Hepatic stellate cell (primary cell): Measurements from ENCODE around the gene ESRP2.

Source experiments
- DNase-seq: peaks from one replicate; pipeline ENCODE4 v3.0.0; 2011; ENCODE audit warnings: low spot score

The ESRP2 gene

DNA sequence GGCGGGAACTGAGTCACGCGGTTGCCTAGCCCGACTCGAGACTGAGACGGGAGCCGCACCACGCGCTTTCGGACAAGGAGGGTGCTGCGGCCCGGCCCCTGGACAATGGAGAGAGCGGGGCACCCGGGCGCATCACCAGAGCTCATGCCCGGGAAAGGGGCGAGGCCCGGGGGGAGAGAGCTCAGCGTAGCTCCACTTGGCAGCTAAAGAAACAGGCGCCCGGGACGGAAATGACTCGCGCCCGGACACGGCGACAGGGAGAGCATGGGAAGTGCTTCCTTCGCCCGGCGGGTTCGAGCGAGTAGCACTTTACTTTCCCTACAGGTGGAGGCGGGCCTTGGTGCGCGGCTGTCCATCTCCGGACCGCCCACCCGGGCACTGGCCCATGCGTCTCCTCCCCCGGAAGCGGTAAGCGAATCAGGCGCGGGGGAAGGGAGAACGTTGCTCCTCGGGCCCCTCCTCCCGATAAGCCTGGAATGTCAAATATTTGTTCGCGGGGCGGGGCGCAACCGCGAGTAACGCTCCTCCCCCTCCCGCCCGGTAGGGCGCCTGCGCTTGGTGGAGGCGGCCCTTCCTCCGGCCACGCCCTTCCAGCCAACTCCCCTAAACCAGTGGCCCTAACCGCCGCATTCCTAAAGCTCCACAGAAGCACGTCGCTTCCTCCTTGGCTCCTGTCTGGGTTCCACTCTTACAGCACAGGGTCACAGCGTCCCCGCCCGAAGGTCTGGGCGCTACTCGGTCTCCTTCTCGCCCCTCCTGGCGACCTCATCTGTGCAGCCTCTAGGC, 1.5 kb upstream of the ESRP2 start:
- DNase-seq: peak; percentile 100

DNA sequence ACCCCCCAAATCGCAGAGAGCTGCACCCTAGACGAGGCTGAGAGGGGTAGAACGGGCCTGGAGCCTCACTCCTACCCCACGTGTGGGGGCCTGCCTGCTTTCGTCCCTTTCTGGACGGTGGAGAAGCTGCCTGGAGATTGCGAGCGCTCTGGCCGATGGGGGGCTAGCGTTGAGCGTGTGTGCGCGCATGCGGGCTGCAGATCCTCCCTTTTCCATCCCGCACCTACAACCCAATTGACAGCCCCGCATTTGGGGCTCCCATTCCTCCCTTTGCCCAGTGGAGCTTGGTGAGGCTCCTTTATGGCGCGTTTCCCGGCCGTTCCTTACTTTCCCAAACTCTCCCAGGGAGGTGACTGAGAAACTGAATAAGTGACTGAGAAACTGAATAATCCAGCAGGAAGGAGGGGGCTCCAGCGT, 907 bp upstream of the ESRP2 start:
- no peak for DNase-seq

DNA sequence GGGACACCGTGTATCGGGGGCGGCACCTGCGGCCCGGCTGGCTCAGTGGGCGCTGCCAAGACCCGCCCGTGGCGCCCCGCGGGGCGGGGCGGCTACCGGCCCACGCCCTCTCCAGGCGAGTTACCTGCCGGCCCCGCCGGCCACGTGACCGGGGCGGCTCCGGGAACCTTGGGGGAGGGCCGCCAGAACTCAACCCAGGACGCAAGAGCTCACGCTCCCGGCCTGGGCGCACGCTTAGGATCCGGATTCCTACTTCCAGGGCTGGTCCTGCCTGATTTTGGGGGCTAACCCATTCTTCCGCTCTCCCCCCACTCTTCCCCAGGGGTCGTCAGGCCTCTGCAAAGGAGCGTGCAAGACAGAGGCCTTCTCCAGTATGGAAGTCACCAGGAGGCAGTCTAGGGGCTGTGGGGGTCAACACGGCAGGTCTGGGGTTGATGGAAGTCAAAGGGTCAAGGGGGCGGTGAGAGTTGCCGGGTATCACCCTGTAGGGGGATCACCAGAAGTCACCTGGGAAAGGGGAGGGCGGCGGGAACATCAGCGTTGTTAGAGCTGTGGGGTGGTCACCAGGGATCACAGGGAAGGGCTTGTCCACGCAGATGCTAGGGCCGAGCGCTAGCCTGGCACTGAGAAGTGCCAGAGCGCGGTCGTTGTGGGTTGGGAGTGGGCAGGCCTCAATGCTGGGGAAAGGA, 354 bp upstream of the ESRP2 start:
- no peak for DNase-seq

DNA sequence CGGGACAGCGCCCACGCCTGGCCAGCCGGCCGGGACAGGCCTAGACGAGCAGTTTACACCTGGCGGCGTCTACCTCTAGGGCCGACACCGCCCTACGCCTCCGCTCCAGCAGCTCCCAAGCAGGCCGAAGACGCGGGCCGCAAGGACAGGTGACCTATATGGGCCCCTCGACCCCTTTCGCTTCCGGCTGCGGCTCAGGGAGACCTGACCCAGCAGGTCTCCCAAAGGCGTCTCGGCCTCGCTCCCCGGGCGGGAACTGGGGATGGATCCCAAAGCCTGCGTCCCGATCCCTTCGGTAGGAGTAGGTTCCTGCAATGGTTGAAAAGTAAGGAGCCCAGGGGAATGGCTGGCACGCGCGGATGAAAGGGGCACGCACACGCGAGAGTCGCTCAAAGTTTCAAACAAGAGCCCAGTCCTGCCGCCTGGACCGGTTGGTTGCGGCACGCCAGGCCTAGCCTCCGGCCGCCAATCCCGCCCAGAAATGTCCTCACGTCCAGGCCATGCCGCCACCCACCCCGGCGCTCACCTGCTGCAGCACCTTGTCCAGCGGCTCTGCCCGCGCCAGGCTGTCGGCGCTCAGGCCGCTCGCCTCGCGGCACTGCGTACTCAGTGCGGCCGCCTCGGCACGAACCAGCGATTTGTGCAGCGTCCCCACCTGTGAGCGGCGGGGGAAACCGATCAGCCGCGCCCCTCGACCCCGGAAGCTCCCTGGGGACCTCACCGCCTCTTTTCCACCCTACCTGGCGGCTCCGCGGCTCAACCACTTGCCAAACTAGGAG, 630 bp downstream of the ESRP2 start:
- DNase-seq: no peak

DNA sequence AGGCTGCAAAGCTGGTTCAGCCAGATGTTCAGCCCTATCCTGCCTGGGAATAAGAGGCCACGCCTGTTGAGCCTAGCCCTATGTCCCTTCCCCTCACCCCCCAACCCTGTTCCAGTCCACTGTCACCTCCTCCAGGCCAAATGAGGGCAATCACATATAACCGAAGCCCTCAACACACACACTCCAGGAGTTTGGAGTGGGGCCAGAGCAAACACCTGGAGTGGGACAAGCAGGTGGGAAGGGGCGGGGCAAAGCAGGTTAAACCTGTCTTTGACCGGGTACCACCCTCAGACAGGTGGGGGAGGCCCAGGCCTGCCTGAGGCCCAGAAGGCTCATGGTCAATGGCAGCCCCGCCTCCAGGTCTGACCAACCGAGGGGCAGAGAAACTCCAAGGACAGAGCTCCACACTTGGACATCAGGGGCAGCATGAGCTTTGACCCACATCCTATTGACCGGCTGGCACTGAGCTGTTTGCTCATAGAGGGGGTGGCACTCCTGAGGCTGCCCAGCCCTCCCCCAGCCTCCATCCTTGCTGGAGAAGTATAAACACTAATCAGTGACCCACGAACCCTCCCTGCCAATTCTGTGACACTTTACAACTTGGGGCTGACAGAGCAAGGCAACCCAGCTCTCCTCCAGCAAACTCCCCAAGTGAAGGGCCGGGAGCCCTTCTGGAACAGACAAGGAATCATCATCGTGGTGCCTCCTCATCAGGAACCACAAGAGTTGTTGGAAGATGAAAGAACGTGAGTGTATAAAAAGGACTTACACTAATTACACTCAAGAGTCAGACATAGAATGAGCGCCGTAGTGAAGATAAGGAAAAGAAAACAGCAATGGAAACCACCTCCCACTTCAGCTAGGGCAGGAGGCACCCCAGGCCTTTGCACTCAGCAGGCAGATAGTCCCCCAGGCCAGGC, 1.5 kb downstream of the ESRP2 start:
- no peak for DNase-seq

DNA sequence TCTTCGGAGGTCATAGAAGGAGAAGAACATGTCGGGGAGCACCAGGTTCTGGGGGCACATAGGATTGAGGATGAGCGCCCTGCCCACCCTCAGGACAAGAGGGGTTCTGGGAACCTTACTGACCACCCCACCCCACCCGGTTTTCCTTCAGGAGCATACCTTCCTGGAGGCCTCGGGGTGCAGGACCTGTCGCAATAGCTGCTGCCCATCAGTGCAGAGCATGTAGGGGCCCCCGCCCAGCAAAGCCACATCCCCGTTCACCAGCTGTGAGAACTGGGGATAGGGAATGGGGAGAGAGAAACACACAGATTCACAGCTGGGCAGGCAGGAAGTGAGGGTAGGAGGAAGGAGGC, 2.1 kb downstream of the ESRP2 start:
- DNase-seq: no peak

- DNase-seq: no peak
Measured at GRCh38 chr16:68233085-68233834, 2.7 kb downstream of the ESRP2 start.

DNA sequence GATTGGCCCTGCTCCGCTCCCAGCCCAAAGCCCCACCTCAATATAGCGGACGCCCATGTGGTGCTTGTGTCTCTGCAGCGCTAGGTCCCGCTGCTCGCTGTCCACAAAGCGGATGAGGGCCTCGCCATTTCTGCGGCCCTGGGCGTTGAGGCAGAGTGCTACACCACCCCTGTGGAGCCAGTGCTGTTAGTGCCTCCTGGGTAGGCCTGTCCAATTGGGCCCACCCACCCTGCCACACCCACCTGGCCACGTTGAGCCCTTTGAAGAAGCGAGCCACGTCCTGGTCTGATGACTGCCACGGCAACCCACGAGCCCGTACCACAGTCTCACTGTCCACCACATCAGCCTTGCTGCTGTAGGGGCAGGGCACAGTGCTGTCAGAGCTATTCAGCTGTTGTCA, 3.6 kb downstream of the ESRP2 start:
- no peak for DNase-seq

- DNase-seq: no peak
Measured at GRCh38 chr16:68231384-68232136, 4.4 kb downstream of the ESRP2 start.

GRCh38 chr16:68230956-68231355, 5.0 kb downstream of the ESRP2 start:
- no peak for DNase-seq

DNA sequence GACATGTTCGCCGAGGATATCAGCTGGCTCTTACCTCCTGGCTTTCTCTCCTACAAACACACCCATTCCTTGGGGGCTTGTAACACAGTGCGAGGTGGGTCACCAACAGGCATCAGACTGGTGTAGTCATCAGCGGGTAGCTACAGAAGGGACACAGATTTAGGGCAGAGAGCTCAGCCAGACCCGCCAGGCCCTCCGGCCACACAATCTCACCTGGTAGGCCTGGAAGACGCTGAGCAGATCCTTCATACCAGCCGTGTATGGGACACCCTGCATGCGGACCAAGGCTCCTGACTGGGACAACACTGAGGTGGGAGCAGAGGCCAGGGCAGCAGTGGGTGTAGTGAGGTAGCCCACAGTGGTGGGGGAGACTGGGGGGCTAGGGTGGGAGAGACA, 5.8 kb downstream of the ESRP2 start:
- no peak for DNase-seq

- peak; percentile 74 for DNase-seq
Measured at GRCh38 chr16:68229431-68230175, 6.3 kb downstream of the ESRP2 start.

DNA sequence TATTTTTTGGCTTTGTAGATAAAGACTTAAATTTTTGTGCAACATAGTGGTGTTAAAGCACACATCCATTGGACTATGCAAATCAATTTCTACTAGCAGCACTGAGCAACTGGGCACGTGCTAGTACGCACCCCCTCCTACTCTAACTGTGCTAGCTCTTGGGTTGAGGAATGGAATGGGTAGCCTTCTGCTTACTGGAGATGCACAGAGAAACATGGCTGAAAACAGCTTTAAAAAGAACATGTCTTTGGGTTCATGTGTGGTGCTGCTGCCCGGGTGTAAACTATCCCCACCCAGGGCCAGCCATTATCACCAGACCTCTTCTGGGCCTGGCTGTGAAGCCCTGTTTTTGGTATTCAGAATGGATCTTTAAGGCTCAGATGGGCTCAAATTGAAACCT, 7.3 kb downstream of the ESRP2 start:
- DNase-seq: no peak

GRCh38 chr16:68227850-68228553, 7.9 kb downstream of the ESRP2 start:
- no peak for DNase-seq

GRCh38 chr16:68227183-68227793, 8.6 kb downstream of the ESRP2 start:
- no peak for DNase-seq

GRCh38 chr16:68226116-68226515, 9.8 kb downstream of the ESRP2 start:
- DNase-seq: no peak

- no peak for DNase-seq
Measured at GRCh38 chr16:68223072-68223471, 12.9 kb downstream of the ESRP2 start.

- no peak for DNase-seq
Measured at GRCh38 chr16:68219725-68220351, 16.1 kb downstream of the ESRP2 start.
